Measurements from ENCODE around the gene LGALS8.

LGALS8 gene

GRCh38 chr1:236509647-236510401 lies 14.0 kb upstream of the LGALS8 start:
- DNase-seq: peak; percentile 57

- no peak for DNase-seq
Measured at GRCh38 chr1:236511735-236512418, 11.9 kb upstream of the LGALS8 start.

GRCh38 chr1:236514703-236515442 lies 8.9 kb upstream of the LGALS8 start:
- DNase-seq: no peak

GRCh38 chr1:236515443-236515958 lies 8.3 kb upstream of the LGALS8 start:
- no peak for DNase-seq

GRCh38 chr1:236516929-236517704 lies 6.7 kb upstream of the LGALS8 start:
- DNase-seq: no peak

GRCh38 chr1:236518322-236518721 lies 5.5 kb upstream of the LGALS8 start:
- no peak for DNase-seq

- DNase-seq: no peak
Measured at GRCh38 chr1:236520445-236521005, 3.3 kb upstream of the LGALS8 start.

- no peak for DNase-seq
Measured at GRCh38 chr1:236522937-236523703, 662 bp upstream of the LGALS8 start.

GRCh38 chr1:236524142-236524894 lies 536 bp downstream of the LGALS8 start:
- DNase-seq: peak; percentile 88

GRCh38 chr1:236524895-236525184 lies 1.1 kb downstream of the LGALS8 start:
- DNase-seq: no peak

GRCh38 chr1:236526079-236526478 lies 2.3 kb downstream of the LGALS8 start:
- no peak for DNase-seq

GRCh38 chr1:236530286-236530685 lies 6.5 kb downstream of the LGALS8 start:
- no peak for DNase-seq

GRCh38 chr1:236530959-236531358 lies 7.2 kb downstream of the LGALS8 start:
- DNase-seq: no peak

- no peak for DNase-seq
Measured at GRCh38 chr1:236532850-236533249, 9.1 kb downstream of the LGALS8 start.

- no peak for DNase-seq
Measured at GRCh38 chr1:236534151-236534651, 10.4 kb downstream of the LGALS8 start.

- no peak for DNase-seq
Measured at GRCh38 chr1:236535190-236535589, 11.4 kb downstream of the LGALS8 start.

GRCh38 chr1:236535662-236536161 lies 11.9 kb downstream of the LGALS8 start:
- DNase-seq: peak; percentile 24

- no peak for DNase-seq
Measured at GRCh38 chr1:236536540-236536939, 12.8 kb downstream of the LGALS8 start.

GRCh38 chr1:236540813-236541465 lies 17.2 kb downstream of the LGALS8 start:
- no peak for DNase-seq

GRCh38 chr1:236541710-236542109 lies 17.9 kb downstream of the LGALS8 start:
- DNase-seq: no peak
